Stomach (tissue), 9 donors: Measurements from ENCODE around the gene RIBC2. TPM values are rescaled to one million over a fixed set of nuclear protein-coding genes. Genes with fewer than 3 reads are reported as not detected.
"Not testable (repeated sequence)": the region's sequence is repeated elsewhere in the genome, so short reads cannot be mapped to it uniquely, and the experiment has no call there.

Experiments
- DNase-seq, 2 donors: peaks; one replicate each; pipeline versions ENCODE4 v3.0.0 to v3.0.0-alpha.2; 2013 to 2019
- H3K27ac ChIP-seq, 5 donors: fragments of 200-600 bp in 4 of 5; sonication (generic) in 4 of 5; one replicate each; pipeline ENCODE4 v1.5.1; 2013 to 2019; ENCODE audit warnings: mild to moderate bottlenecking in 1 of 5, moderate library complexity in 1 of 5
- H3K27me3 ChIP-seq, 3 donors: fragments of 200-600 bp; sonication (generic); one replicate each; pipeline ENCODE4 v1.5.1; 2017 to 2019; ENCODE audit warnings: mixed run types in 1 of 3
- H3K36me3 ChIP-seq, 4 donors: fragments of 200-600 bp; sonication (generic); 1 replicate in 3 of 4; 2 replicates in 1 of 4; pipeline ENCODE4 v1.5.1; 2016 to 2019
- H3K4me1 ChIP-seq, 4 donors: fragments of 200-600 bp; sonication (generic); one replicate each; pipeline ENCODE4 v1.5.1; 2016 to 2019
- H3K4me3 ChIP-seq, 4 donors: fragments of 200-600 bp; sonication (generic) in 3 of 4; one replicate each; pipeline ENCODE4 v1.5.1; 2016 to 2019; ENCODE audit warnings: mild to moderate bottlenecking in 1 of 4
- H3K9me3 ChIP-seq, 4 donors: fragments of 200-600 bp; sonication (generic); one replicate each; pipeline ENCODE4 v1.5.1; 2016 to 2019
- CTCF ChIP-seq, 7 experiments: fragments of 450-650 bp in 4 of 7; fragments of 200-600 bp in 3 of 7; sonication (generic) in 3 of 7; IDR thresholded peaks; one replicate each; pipeline ENCODE4 v1.5.1; 2016 to 2019; ENCODE audit warnings: antibody characterized with exemption in 7 of 7, control low read depth in 2 of 7, mild to moderate bottlenecking in 1 of 7
- EP300 ChIP-seq: sonication (generic); formaldehyde crosslinking; IDR thresholded peaks from one replicate; pipeline ENCODE4 v1.6.1; 2017; ENCODE audit warnings: antibody characterized with exemption
- POLR2A ChIP-seq, 4 donors: fragments of 450-650 bp; IDR thresholded peaks; one replicate each; pipeline ENCODE4 v1.6.1; 2016; ENCODE audit warnings: antibody characterized with exemption in 4 of 4, control low read depth in 2 of 4, mild to moderate bottlenecking in 1 of 4, moderate library complexity in 1 of 4
- POLR2AphosphoS5 ChIP-seq, 3 donors: sonication (generic); formaldehyde crosslinking; IDR thresholded peaks; one replicate each; pipeline ENCODE4 v1.6.1; 2016; ENCODE audit warnings: antibody characterized with exemption in 3 of 3
- WGBS, 5 donors: extraction: QIAGEN DNeasy Blood & Tissue Kit in 3 of 5; methylation state at CpG; one replicate each; pipeline versions ENCODE4 v1.1.5 to v1.1.7; 2013 to 2018; 5-methylcytosine and 5-hydroxymethylcytosine counted together
- intact Hi-C: fragments of 100-400 bp; cut with DNase I; formaldehyde crosslinking; loops from one replicate; pipeline ENCODE4 v1.15.1; 2023; ENCODE audit warnings: low total_unique reads
- polyA plus RNA-seq, 3 donors: library from polyadenylated mRNA; stranded (reverse); fragments of 200-250 nt; gene quantifications; one replicate each; pipeline ENCODE4 v1.2.3, GENCODE V29; 2013
- total RNA-seq, 5 donors: library from RNA; depleted of rRNA; stranded (reverse); fragments of >200 nt; gene quantifications; one replicate each; pipeline versions ENCODE4 v1.1.0 to v1.2.3, GENCODE V29; 2014 to 2016
- donor health status: healthy with polysubstance abuse.
- donor health status: Bipolar disorder and iron deficiency.
- donor health status: healthy.

RIBC2 gene
- total and polyA plus RNA-seq, 8 donors, result 0.45 to 13.0 (median 0.76) TPM; not detected in 1

GRCh38 chr22:45460288-45461109 lies 47.0 kb downstream of the RIBC2 start:
- DNase-seq, result peak in 1 of 2 donors; percentile 94
- WGBS, 5 donors, result 53 to 73% (median 67%) methylated on average over 13 to 14 of the region's 14 CpGs
- peaks cover 0 to 5% (median 0%) of the 10 kb centered on the region in 3 donors for H3K27me3 ChIP-seq
- peak overlapping the region; percentile 3 to 80 (median 74) for H3K27ac ChIP-seq
- peaks cover 0 to 6% (median 0%) of the 10 kb centered on the region in 4 donors for H3K9me3 ChIP-seq
- intact Hi-C loops, result no loop called here
- H3K36me3 ChIP-seq, result no peaks in the 10 kb centered on the region
- no peak overlapping the region for H3K4me3 ChIP-seq
- peaks cover 0 to 11% (median 0%) of the 10 kb centered on the region in 4 donors for H3K4me1 ChIP-seq
- TF ChIP-seq CTCF (IDR thresholded peaks at IDR 0.05), result no peak
- peak; percentile 1 to 31 (median 6) for TF ChIP-seq POLR2AphosphoS5 (IDR thresholded peaks at IDR 0.05)

- H3K27me3 ChIP-seq, result no peaks in the 10 kb centered on the region
- peak in 1 of 2 donors; percentile 60 for DNase-seq
Observed at GRCh38 chr22:45462034-45462655, 48.7 kb downstream of the RIBC2 start.

GRCh38 chr22:45463691-45464090 lies 50.2 kb downstream of the RIBC2 start:
- intact Hi-C loops, H3K27me3 ChIP-seq, H3K4me3 ChIP-seq, H3K36me3 ChIP-seq, DNase-seq, H3K27ac ChIP-seq: not testable (repeated sequence)
- WGBS, 5 donors, result 87 to 92% (median 91%) methylated on average over 3 of the region's 3 CpGs
- Histone ChIP-seq H3K9me3 (peaks cover 0 to 17% (median 10%) of the 10 kb centered on the region in 4 donors), H3K4me1 (peaks cover 0 to 11% (median 0%) of the 10 kb centered on the region in 4 donors)

More at GRCh38 chr22:45462034-45462655, 48.7 kb downstream of the RIBC2 start:
- intact Hi-C loops, result no loop called here
- Histone ChIP-seq H3K9me3 (peaks cover 0 to 13% (median 7%) of the 10 kb centered on the region in 4 donors), H3K36me3 (no peaks in the 10 kb centered on the region), H3K4me1 (peaks cover 0 to 11% (median 0%) of the 10 kb centered on the region in 4 donors), H3K27ac (no peak overlapping the region), H3K4me3 (no peak overlapping the region)
- WGBS, 5 donors, result 78 to 86% (median 82%) methylated on average over 5 to 6 of the region's 6 CpGs
- TF ChIP-seq POLR2AphosphoS5 (IDR thresholded peaks at IDR 0.05), result no peak
- no peak for TF ChIP-seq EP300
- TF ChIP-seq CTCF (IDR thresholded peaks at IDR 0.05), result no peak
- TF ChIP-seq POLR2A (IDR thresholded peaks at IDR 0.05), result no peak

- peaks cover 0 to under 1% (median 0%) of the 10 kb centered on the region in 4 donors for H3K4me1 ChIP-seq
- no peaks in the 10 kb centered on the region for H3K36me3 ChIP-seq
- no peak overlapping the region for H3K4me3 ChIP-seq
- peaks cover 0 to 17% (median 10%) of the 10 kb centered on the region in 4 donors for H3K9me3 ChIP-seq
- TF ChIP-seq CTCF (IDR thresholded peaks at IDR 0.05), result no peak
- intact Hi-C loops, result no loop called here
- no peak for DNase-seq
- no peaks in the 10 kb centered on the region for H3K27me3 ChIP-seq
- H3K27ac ChIP-seq, result no peak overlapping the region
- 69 to 79% (median 72%) methylated on average over 3 of the region's 3 CpGs for WGBS, 5 donors
Observed at GRCh38 chr22:45465633-45466032, 52.1 kb downstream of the RIBC2 start.
